RPMI7951 (cell line): ENCODE results near the gene MAST4. TPM values are rescaled to one million over a fixed set of nuclear protein-coding genes. Genes with fewer than 3 reads are reported as not detected.
A peak's percentile ranks its signal among the peaks of the same experiment; 100 is the strongest.

ENCODE experiments used
- DNase-seq: peaks from one replicate; pipeline ENCODE4 v3.0.0-alpha.2; 2012; ENCODE audit warnings: low read depth
- total RNA-seq: library from RNA; depleted of rRNA; stranded (reverse); fragments of >200 nt; shearing (Covaris generic); gene quantifications from 2 replicates; pipeline ENCODE4 v1.2.3, GENCODE V29; 2014

MAST4 gene
- total RNA-seq, 1 experiment from 2014 or later = 4.8 TPM

GRCh38 chr5:66872736-66873331, 276.6 kb downstream of the MAST4 start:
- DNase-seq = no peak

DNA sequence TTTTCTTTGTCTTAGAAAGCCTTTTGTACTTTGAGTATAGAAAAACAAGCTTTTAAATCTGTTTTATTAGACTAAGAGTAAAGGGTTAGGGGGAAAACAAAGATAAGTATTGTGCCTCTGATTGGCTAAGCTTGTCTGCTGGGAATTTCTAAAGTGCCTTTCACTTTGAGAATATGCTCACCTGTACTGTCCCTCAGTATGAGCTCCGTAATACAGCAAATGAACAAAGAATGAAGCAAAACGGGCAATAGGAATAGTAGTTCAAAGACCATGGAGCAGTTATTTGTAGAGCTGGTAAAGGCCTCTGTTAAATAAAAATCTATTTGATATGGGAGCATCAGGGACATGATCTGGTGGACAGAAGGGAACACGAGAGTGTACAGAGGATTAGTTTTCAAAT, 277.8 kb downstream of the MAST4 start:
- no peak for DNase-seq

DNA sequence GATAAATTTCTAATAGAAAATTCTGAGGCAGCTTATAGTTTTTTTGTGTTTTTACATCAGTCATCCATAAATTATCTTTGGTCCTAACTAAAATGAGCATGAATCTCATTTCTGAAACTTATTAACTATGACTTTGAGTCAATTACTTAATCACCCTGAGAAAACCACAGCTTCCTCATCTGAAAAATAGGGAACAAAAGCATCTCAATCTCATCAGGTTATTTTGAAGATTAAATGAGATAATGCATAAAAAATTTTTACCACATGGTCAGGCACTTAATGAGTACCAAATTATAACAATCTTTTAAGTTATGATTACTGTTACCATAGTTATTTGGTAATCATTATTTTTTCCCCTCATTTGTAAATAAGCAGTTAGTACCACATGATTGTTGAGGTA, 279.1 kb downstream of the MAST4 start:
- no peak for DNase-seq

- DNase-seq = no peak
Measured at GRCh38 chr5:66876266-66876807, 280.1 kb downstream of the MAST4 start.

GRCh38 chr5:66877843-66878242, 281.6 kb downstream of the MAST4 start:
- DNase-seq = peak; percentile 25

DNA sequence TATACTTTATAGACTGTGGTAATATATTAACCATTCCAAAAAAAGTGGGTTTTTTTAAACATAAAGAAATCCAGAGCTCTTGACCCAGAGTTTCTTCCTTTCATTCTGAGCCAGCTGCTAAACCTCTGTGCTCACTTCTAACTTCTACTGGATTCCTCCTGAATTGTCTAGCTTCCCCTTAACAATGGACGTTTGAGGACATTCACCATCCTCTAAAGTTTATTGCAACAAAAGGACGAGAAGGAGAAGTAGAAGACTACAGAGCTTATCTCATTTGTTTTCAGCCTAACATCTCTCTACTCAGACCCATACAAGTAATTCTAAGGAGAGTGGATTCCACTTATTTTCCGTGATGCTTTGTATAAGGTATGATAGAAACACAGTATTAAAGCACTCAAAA, 284.2 kb downstream of the MAST4 start:
- DNase-seq = no peak

DNA sequence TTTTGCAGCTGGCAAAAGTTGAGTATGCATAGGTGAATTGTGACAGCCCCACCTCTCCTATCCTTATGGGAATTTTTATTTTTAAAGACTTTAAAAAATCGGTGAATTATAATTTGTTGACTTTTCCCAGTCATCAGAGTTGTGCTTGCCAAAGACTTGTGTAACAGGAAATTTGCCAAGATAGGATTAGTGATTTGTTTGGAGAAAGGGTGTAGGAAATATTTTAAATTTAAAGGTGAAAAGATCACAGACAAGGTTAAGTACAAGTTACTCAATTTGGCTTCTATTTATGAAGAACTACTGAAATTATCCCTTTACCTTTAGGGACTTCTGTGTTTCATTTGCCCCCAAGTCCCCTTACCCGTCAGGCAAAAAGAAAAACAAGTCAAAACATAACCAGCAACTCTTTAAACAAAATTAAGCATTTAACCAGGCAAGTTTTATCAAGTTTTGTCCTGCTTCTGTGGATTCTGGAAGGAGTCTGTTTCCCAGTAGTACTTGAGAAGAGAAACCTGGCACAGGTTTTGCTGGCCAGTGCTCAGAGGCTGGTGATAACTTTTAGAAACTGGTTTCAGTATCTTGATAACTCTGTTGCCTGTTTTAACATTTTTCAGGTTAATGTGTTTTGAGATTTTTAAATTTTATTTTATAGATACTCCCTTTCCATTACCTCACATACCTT, 285.4 kb downstream of the MAST4 start:
- DNase-seq = no peak

DNA sequence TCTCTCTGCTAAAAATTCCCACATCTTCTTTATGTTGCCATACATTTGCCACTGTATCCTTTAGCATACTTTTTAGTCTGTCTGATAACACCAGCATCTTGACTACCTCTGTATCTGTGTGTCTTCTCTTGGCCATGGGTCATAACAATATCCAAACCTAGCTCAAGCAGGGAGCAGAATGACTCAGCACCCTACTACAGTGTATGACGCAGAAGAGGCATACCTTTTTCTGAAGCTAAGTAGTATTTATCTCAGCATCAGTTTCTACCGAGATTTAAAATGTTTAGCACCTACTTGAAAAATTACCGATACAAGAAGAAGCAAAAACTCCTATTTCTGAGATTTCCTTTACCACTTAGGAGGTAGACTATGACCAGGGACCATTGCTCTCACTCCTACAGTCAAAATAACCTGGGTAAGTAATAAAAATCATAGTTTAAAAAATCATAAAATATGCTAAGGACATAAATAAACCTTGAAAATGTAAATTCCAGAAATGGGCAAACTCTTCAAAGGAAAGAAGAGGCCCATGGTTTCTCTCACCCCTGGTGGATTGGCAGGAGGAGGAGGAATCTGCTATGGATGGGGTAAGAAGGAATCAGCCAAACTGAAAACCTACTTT, 286.5 kb downstream of the MAST4 start:
- no peak for DNase-seq

DNA sequence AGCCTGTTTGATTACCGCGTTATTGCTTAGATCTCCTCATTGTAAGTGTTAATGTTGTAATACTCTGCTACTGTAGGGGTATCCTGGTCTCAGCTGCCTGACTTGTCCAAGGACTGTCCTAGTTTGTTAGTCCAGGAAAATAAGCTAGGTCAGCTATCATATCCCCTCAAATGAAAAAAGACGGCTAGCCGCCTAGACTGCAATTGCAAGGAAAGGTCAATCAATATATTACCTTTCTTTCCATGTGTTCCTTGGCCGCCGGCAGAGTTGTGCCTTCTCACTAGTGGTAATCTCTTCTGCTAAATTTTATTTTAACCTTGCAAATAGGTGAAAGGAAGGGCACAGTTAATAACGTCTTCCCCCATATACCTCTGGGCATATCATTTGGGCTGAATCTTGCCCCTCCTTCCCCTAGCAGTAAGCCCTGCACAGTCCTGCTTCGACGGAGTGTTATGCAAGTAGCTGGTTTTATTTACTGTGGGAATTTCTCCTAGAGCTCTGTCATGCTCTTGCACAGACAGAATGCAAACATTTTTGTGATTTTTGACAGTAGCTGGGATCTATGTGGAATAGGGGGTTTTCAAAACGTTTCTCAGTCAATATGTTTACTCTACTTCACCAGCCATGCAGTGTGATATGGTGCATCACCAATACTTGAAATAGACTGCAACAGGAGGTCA, 288.5 kb downstream of the MAST4 start:
- no peak for DNase-seq

GRCh38 chr5:66886941-66887340, 290.7 kb downstream of the MAST4 start:
- no peak for DNase-seq

DNA sequence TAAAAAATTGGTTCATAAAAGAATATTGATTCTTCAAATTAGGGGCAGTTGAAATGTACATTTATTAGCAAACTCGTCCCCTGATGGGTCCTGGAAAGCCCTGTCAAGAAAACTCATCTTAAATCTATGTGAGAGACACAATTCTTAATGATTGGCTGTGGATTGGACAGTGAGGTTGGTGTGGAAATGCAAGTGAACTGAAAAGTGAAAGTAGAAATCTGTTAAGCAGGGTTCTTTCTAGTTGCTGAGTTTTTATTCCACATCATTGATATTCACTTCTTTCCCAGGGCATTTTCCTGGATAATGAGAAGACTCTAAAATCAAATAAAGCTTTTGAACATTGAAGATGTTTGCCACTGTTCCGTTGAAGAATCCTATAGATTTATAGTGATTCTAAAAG, 292.4 kb downstream of the MAST4 start:
- DNase-seq = peak; percentile 9

GRCh38 chr5:66889056-66889455, 292.9 kb downstream of the MAST4 start:
- no peak for DNase-seq

DNA sequence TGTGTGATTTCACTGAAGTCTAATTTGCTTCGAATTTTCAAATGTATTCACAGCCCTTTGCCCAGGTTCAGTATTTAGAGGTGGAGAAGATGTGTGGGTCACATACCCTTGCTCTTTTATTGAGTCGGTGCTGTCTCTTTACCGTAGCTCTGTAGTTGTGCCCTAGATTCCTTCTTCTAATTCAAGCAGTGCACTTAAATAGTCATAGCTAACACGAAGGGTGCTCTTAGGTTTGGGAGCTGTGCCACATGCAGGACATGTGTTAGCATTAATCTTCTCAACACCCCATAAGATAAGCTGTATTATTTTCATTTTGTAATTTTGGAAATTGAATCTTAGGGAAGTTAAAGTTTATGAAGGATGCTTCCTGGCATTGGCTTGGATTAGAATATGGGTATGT, 293.3 kb downstream of the MAST4 start:
- DNase-seq = no peak

GRCh38 chr5:66891184-66891925, 295.2 kb downstream of the MAST4 start:
- no peak for DNase-seq

DNA sequence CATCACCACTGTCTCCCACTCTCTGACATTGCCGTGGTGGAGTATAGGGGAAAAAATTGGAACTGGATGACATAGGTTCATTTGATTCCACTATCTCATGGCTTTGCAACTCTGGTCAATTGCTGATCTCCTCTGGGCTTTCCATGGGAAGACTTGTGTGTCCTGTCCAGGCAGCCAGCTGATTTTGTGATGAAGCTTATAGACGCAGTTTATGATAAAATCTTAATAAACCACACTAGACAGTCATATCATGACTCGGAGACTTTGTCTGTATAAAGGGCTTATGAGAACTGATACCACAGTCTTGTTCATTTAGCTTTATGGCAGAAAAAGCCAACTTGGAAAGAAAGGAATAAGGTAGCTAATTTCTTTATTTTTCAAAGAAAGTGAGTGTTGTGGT, 296.5 kb downstream of the MAST4 start:
- peak; percentile 13 for DNase-seq

DNA sequence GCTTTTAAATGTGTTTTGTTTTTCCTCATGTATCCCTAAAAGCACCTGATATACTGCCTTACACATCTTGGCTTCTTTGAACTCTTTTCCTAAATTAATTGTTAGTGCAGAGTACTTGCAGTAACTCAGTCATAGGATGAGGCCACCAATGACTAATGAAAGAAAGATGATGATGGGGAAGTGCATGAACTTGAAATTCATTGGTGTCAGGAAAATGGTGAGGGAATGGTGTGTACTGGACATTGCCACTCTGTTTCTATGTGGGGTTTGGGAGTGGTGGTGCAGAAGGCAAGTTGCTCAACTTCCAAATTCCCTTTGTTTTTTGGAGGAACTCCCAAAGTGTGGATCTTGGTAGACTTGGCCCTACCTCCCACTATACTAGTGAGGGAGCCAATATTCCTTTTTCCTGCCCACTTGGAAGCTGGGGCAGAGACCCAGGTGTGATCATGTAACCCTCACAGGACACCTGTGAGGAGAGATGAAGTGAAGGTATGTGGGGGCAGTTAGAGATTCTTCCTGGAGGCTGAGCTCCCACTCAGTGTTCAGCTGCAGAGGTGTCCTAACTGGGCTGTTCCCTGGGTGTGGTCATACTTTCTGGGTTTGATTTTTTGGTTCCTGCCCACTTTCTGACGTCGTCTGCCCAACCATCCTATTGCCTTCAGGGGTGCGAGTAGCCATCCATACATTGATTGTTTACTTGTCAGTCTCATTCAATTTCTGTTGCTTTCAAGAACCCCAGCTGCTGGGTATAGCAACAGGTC, 298.5 kb downstream of the MAST4 start:
- DNase-seq = peak; percentile 11

- peak; percentile 67 for DNase-seq
Measured at GRCh38 chr5:66896171-66896570, 300.0 kb downstream of the MAST4 start.

GRCh38 chr5:66897356-66897755, 301.2 kb downstream of the MAST4 start:
- no peak for DNase-seq

DNA sequence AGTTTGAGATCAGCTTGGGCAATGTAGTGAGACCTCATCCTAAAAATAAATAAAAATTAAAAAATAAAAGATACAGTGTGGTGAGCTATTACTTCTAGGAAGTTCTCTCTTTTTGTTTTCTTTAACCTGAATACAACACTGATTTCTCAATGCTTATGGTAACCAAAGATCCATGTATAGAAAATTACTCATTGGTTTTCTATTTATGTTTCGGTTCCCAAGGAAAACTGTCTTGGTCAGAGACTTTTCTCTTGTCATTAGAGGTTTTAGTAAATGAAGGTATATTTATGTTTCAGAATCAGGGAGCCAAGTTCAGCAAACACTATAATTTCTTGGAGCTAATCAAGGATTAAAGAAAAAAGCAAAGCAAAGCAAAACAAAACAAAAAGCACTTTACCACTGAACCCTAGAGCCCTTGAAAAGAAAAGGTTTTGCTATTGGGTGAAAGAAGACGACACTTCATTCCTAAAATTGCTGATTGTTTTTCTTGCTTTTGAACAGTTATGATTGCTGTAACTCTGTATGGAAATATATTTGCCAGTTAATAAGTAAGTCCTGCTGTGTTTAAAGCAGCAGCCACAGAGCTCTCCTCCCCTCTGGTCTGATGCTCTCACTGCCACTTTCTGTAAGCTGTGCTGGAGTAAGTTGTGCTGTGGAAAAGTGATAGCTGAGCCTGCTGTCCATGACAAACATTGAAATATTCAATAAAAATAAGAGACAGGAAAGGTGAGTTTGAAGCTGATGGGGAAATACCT, 302.2 kb downstream of the MAST4 start:
- DNase-seq = no peak

DNA sequence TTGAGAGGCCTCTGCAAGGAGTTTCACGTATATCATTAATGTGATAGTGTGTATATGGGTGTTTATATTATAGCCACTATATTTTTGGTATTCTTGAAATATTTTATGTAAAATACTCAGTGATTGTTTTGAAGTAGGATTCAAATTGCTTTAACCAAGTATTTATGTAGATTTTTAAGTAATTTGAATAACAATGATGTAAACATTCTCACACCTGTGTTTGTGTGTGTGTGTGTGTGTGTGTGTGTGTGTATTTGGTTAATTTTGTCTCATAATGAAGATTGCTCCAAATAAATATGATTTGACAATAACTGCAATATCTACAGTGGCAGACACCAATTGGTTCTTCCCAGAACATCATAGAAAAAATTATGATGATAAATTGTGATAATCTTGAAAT, 307.0 kb downstream of the MAST4 start:
- no peak for DNase-seq
